Activated effector memory CD4-positive, alpha-beta T cell treated with Interleukin-2 at 50 U/mL for 16 hours (primary cell): ENCODE data around the gene SATL1.
"Not testable (repeated sequence)": the region's sequence is repeated elsewhere in the genome, so short reads cannot be mapped to it uniquely, and the experiment has no call there.

Experiments
- DNase-seq: peaks from one replicate; pipeline ENCODE4 v3.0.0-alpha.2; 2020

SATL1 gene

GRCh38 chrX:85109235-85109634, 134.3 kb downstream of the SATL1 start:
- no peak for DNase-seq

DNA sequence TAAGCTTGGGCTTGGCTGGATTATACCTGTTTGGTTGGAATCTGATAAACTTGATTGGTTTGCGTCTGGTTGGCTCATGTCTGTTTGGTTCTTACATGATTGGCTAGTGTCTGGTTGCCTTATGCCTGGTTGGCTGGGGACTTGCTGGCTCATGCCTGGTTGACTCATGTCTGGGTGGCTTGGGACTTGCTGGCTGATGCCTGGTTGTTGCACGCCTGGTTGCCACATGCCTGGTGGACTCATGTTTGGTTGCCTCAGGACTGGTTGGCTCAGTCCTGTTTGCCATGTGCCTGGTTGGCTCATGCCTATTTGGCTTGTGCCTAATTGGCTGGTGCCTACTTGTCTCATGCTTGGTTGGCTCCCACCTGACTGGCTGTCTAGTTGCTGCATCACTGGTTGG, 135.4 kb downstream of the SATL1 start:
- no peak for DNase-seq

- no peak for DNase-seq
Measured at GRCh38 chrX:85107407-85107806, 136.2 kb downstream of the SATL1 start.

DNA sequence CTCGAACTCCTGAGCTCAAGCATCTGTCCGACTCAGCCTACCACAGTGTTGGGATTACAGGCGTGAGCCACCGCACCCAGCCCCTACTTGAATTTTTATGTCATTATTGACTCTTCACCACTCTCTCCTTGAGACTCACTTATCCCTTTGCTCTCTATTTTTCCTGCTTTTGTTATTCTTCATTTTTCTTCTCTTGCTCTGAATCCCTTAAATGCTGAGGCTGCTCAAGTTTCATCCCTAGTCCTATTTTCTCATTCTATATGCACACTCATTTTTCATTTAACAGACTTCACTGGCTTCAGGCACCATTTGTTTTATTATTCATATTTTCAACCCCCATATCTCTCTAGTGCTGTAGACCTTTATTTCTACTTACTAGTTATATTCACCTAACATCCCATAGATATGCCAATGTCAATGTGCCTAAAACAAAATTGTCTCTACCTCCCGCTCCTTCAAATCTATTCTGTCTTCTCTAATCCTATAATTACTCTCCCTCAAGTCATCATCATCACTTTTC, 154.2 kb downstream of the SATL1 start:
- no peak for DNase-seq

- DNase-seq, result no peak
Measured at GRCh38 chrX:85084770-85085393, 158.7 kb downstream of the SATL1 start.

- not testable (repeated sequence) for DNase-seq
Measured at GRCh38 chrX:85077247-85077646, 166.3 kb downstream of the SATL1 start.

- no peak for DNase-seq
Measured at GRCh38 chrX:85065512-85066198, 177.9 kb downstream of the SATL1 start.

GRCh38 chrX:85052636-85053343, 190.8 kb downstream of the SATL1 start:
- DNase-seq, result no peak

- DNase-seq, result no peak
Measured at GRCh38 chrX:85052205-85052604, 191.4 kb downstream of the SATL1 start.

DNA sequence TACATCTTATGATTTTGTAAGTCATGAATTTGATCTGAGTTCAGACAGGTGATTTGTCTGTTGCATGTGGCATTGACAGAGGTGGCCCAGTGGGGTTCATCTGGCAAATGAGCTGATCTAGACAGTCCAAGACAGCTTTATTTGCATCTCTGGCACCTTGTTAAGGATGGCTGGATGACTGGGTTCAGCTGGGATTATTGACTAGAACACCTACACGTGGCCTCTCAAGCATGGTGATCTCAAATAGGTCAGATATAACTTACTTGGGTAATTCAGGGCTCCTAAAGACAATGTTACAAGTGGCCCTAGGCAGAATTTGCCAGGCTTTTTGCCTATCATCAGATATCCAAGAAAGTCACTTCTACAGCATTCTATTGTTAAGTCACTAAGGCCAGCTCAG, 192.0 kb downstream of the SATL1 start:
- DNase-seq, result no peak
